Esophagus squamous epithelium (tissue), 5 donors: Measurements from ENCODE around the gene PRSS27. TPM values are rescaled to one million over a fixed set of nuclear protein-coding genes. Genes with fewer than 3 reads are reported as not detected.

ENCODE experiments used
- DNase-seq: peaks from one replicate; lab custom pipeline; 2025; lab: John Stamatoyannopoulos, UW
- H3K27ac ChIP-seq, 4 donors: fragments of 200-600 bp; sonication (generic); one replicate each; pipeline ENCODE4 v1.5.1; 2016 to 2019; ENCODE audit warnings: mild to moderate bottlenecking in 1 of 4
- H3K27me3 ChIP-seq, 4 donors: fragments of 200-600 bp; sonication (generic); 1 replicate in 3 of 4; 2 replicates in 1 of 4; pipeline versions ENCODE4 v1.5.1 to v1.6.0; 2017 to 2021; ENCODE audit warnings: antibody characterized with exemption in 1 of 4
- H3K36me3 ChIP-seq, 3 donors: fragments of 200-600 bp; sonication (generic); one replicate each; pipeline ENCODE4 v1.5.1; 2016 to 2019
- H3K4me1 ChIP-seq, 3 donors: fragments of 200-600 bp; sonication (generic); one replicate each; pipeline ENCODE4 v1.5.1; 2017 to 2019
- H3K4me3 ChIP-seq, 4 donors: fragments of 200-600 bp; sonication (generic); 1 replicate in 3 of 4; 2 replicates in 1 of 4; pipeline ENCODE4 v1.5.1; 2016 to 2019; ENCODE audit warnings: mild to moderate bottlenecking in 2 of 4, moderate library complexity in 1 of 4
- H3K9me3 ChIP-seq, 3 donors: fragments of 200-600 bp; sonication (generic); one replicate each; pipeline ENCODE4 v1.5.1; 2016 to 2019
- POLR2A ChIP-seq, 4 donors: fragments of 450-650 bp; IDR thresholded peaks; one replicate each; pipeline ENCODE4 v1.6.1; 2017; ENCODE audit warnings: antibody characterized with exemption in 4 of 4, mild to moderate bottlenecking in 4 of 4, moderate library complexity in 3 of 4
- WGBS, 2 donors: methylation state at CpG; one replicate each; pipeline ENCODE4 v1.1.5; 2018; 5-methylcytosine and 5-hydroxymethylcytosine counted together
- intact Hi-C: fragments of 100-400 bp; cut with DNase I; formaldehyde crosslinking; loops from one replicate; pipeline ENCODE4 v1.15.0; 2022
- total RNA-seq, 4 donors: library from RNA; depleted of rRNA; stranded (reverse); fragments of >200 nt; gene quantifications; one replicate each; pipeline ENCODE4 v1.1.0, GENCODE V29; 2016
- TF ChIP-seq, protein P1 (sequence below), 6 experiments: fragments of 450-650 bp in 4 of 6; fragments of 200-600 bp in 2 of 6; sonication (generic) in 2 of 6; IDR thresholded peaks; one replicate each; pipeline ENCODE4 v1.5.1; 2016 to 2019; ENCODE audit warnings: antibody characterized with exemption in 6 of 6, mild to moderate bottlenecking in 4 of 6, moderate library complexity in 4 of 6
- donor health status: DM: yes; HTN: yes; CAD: no.

PRSS27 gene
- total RNA-seq, 4 donors from 2014 or later: 188 to 463 (median 228) TPM

DNA sequence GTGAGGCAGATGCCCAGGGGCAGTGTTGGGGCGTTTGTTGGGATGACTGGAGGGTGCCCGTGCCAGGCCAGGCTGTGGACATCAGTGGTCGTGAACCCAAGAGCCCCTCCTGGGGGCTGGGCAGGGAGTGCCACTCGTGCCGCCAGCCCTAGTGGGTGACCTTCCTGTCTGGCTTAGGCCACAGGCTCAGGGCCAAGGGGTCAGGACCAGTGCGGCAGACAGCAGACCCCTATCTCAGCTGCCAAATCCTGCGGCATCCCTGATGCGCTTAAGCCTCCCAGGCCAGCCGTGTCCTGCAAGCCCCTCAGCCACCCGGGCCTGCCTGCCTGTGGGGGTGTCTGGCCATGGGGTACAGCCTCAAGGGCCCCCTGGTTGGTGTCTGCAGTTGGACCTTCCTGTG is 14.7 kb downstream of the PRSS27 start:
- Histone ChIP-seq H3K9me3 (no peaks in the 10 kb centered on the region), H3K27me3 (no peaks in the 10 kb centered on the region), H3K4me3 (no peak overlapping the region), H3K27ac (no peak overlapping the region), H3K4me1 (no peaks in the 10 kb centered on the region), H3K36me3 (peaks cover 48 to 100% (median 65%) of the 10 kb centered on the region in 3 donors)
- intact Hi-C loops: no loop called here
- DNase-seq: no peak
- no peak for TF ChIP-seq POLR2A (IDR thresholded peaks at IDR 0.05)
- TF ChIP-seq, protein P1, sequence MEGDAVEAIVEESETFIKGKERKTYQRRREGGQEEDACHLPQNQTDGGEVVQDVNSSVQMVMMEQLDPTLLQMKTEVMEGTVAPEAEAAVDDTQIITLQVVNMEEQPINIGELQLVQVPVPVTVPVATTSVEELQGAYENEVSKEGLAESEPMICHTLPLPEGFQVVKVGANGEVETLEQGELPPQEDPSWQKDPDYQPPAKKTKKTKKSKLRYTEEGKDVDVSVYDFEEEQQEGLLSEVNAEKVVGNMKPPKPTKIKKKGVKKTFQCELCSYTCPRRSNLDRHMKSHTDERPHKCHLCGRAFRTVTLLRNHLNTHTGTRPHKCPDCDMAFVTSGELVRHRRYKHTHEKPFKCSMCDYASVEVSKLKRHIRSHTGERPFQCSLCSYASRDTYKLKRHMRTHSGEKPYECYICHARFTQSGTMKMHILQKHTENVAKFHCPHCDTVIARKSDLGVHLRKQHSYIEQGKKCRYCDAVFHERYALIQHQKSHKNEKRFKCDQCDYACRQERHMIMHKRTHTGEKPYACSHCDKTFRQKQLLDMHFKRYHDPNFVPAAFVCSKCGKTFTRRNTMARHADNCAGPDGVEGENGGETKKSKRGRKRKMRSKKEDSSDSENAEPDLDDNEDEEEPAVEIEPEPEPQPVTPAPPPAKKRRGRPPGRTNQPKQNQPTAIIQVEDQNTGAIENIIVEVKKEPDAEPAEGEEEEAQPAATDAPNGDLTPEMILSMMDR (IDR thresholded peaks at IDR 0.05): no peak
- WGBS, 2 donors: 90% methylated on average over 2 of the region's 10 CpGs; no CpG with 5 or more reads in 1 of the 2 donors

DNA sequence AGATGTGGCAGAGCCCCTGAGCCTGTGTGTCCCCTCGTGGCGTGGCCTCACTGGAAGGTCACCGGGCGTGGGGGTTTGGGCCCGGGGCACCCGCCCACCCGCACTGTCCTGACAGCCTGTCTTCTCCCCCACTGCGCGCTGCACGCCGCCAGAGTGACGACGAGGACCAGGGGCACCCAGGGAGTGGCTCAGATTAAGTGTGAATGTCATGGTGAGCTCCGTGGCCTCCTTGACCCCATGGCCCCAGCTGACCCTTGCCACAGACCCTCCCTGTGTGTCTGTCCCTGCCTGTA is 15.1 kb downstream of the PRSS27 start:
- no peak overlapping the region for H3K27ac ChIP-seq
- no peaks in the 10 kb centered on the region for H3K27me3 ChIP-seq
- WGBS, 2 donors: 100% methylated on average over 1 of the region's 14 CpGs; no CpG with 5 or more reads in 1 of the 2 donors
- H3K4me1 ChIP-seq: no peaks in the 10 kb centered on the region
- intact Hi-C loops: no loop called here
- TF ChIP-seq, protein P1 (IDR thresholded peaks at IDR 0.05): no peak
- TF ChIP-seq POLR2A (IDR thresholded peaks at IDR 0.05): no peak
- H3K9me3 ChIP-seq: no peaks in the 10 kb centered on the region
- H3K4me3 ChIP-seq: no peak overlapping the region
- H3K36me3 ChIP-seq: peaks cover 53 to 100% (median 69%) of the 10 kb centered on the region in 3 donors
- DNase-seq: no peak

DNA sequence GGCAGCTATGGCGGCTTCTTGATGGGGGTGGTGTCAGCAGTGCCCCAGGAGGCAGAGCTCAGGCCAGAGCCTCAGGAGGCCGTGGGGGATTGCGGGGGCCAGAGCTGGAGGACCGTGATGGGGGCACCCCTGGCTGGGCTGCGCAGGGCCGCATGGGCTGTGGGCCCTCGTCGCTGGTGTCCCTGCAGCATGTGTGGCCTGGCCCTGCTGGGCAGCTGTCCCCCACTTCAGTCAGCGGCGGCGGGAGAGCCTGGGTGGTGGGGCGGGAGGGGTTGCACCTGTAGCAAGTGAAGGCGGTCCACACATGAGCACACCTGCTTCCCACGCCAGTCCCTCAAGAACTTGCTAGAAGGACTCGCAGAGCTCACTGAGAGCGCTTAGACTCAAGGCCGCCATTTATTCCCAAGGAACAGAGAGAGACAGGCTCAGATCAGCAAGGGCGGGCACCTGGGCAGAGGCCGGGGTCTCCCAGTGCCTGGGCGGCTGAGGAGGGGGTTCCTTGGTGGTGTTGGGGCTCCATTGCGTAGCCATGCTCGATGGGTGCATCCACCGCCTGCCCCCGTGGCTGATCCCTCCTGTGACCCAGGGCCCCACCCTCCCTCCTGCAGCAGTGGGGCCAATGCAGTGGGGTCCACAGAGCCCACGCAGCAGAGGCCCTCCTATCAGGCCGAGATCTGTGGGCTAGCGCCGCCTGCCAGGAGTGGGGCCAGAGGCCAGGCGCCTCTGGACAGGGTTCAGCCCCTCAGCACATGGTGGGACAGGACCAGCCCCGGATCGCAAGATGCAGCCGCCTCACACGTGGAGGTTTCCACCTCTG is 15.7 kb downstream of the PRSS27 start:
- H3K36me3 ChIP-seq: peaks cover 58 to 100% (median 72%) of the 10 kb centered on the region in 3 donors
- no peaks in the 10 kb centered on the region for H3K27me3 ChIP-seq
- DNase-seq: no peak
- no peaks in the 10 kb centered on the region for H3K4me1 ChIP-seq
- no peak overlapping the region for H3K27ac ChIP-seq
- H3K4me3 ChIP-seq: no peak overlapping the region
- TF ChIP-seq POLR2A (IDR thresholded peaks at IDR 0.05): no peak
- TF ChIP-seq, protein P1 (IDR thresholded peaks at IDR 0.05): no peak
- no peaks in the 10 kb centered on the region for H3K9me3 ChIP-seq
- intact Hi-C loops: no loop called here
- 80 to 100% methylated on average over 2 of the region's 33 CpGs for WGBS, 2 donors

DNA sequence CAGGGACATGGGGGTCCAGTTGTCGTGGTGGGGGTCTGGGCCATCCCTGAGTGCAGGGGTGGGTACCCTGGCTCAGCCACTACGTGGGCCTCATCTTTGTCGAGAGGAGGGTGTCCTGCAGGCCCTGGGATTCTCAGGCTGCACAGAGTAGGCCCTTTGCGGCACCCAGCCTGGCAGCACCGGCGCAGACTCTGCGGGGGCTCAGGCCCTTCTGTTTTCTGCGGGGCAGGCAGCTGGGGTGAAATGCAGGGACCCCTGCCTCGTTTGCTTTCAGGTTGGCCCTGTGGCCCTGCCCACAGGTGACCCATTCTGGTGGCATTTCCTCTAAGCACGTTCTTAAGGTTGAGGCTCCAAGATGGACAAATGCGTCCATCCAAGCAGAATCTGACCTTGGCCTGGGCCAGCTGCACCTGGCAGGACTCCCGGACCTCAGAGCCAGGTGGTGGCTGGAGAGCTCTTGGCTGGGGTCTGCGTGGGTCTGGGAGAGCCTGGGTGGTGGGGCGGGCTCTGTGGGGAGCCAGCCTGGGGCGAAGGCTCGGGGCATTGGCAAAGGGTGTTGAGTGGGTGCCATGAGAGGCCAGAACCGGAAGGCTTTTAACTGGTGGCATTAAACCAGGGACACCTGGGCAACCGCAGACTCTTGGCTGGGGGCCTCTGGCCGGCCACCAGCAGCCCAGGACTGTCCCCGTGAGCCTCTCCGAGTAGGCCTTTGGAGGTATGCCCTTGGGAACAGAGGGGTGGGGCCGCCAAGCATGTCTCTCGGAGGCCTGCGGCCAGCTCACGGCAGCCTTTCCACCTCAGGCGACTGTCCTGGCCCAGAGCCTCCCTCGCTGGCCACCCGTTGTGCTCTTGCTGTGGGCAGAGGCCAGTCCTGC is 16.9 kb downstream of the PRSS27 start:
- Histone ChIP-seq H3K4me1 (no peaks in the 10 kb centered on the region), H3K4me3 (no peak overlapping the region), H3K27ac (no peak overlapping the region), H3K36me3 (peaks cover 64 to 100% (median 73%) of the 10 kb centered on the region in 3 donors), H3K9me3 (no peaks in the 10 kb centered on the region), H3K27me3 (no peaks in the 10 kb centered on the region)
- 90 to 100% methylated on average over 4 to 6 of the region's 28 CpGs for WGBS, 2 donors
- intact Hi-C loops: no loop called here
- TF ChIP-seq POLR2A (IDR thresholded peaks at IDR 0.05): no peak
- TF ChIP-seq, protein P1 (IDR thresholded peaks at IDR 0.05): no peak
- no peak for DNase-seq

DNA sequence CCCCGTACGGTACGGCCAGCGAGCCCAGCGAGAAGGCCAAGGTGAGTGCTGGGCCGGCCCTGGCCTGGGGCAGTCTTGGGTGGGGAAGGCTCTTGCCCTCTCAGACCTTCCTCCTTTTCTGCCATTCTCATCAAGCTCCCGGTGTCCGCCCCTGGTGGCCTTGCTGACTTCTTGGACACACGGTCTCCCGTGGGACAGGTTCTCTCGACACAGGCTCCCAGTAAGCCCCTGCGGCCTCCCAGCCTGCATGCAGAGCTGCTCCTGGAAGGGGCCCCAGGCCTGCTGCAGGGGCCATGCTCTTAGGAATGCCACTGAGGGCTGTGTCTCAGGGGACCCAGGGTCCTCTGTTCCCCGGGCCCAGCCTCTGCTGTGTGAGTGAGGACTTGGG is 17.6 kb downstream of the PRSS27 start:
- TF ChIP-seq, protein P1 (IDR thresholded peaks at IDR 0.05): no peak
- no peak for TF ChIP-seq POLR2A (IDR thresholded peaks at IDR 0.05)
- no peaks in the 10 kb centered on the region for H3K4me1 ChIP-seq
- no peak for DNase-seq
- H3K36me3 ChIP-seq: peaks cover 59 to 100% (median 69%) of the 10 kb centered on the region in 3 donors
- no peak overlapping the region for H3K27ac ChIP-seq
- H3K9me3 ChIP-seq: no peaks in the 10 kb centered on the region
- no peaks in the 10 kb centered on the region for H3K27me3 ChIP-seq
- H3K4me3 ChIP-seq: no peak overlapping the region
- intact Hi-C loops: no loop called here
- WGBS, 2 donors: 85% methylated on average over 4 of the region's 13 CpGs; no CpG with 5 or more reads in 1 of the 2 donors
